Mucosa of gallbladder (tissue), 1 donor: ENCODE measurements around the gene SLCO2B1. TPM values are rescaled to one million over a fixed set of nuclear protein-coding genes. Genes with fewer than 3 reads are reported as not detected.

Source experiments
- DNase-seq: peaks from one replicate; pipeline ENCODE4 v3.0.0-alpha.2; 2020; ENCODE audit warnings: low spot score
- total RNA-seq: library from RNA; stranded (reverse); gene quantifications from one replicate; pipeline ENCODE4 v1.2.1, GENCODE V29; 2021
- donor health status: DM: no; HTN: no; CAD: no.

Gene SLCO2B1
- total RNA-seq, 1 donor from 2014 or later, result 112 TPM

DNA sequence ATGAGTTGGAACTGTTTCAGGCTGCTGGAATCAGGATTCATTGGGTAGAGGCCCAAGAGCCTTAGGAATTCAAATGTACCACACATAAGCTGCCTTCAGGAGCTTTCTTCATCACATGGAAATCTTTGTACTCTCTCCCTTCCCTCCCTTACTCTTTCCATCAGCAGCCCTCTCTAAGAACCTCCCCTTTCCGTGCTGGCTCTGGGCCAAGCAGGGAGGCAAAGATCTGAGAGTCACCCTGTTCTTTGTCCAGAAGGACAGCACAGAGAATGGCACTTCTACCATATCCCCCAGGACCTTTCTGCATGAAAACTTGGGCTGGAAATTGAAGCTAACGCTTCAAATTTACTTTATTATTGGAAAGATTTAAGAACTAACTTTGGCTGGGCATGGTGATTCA lies 69.0 kb downstream of the SLCO2B1 start:
- DNase-seq, result no peak

DNA sequence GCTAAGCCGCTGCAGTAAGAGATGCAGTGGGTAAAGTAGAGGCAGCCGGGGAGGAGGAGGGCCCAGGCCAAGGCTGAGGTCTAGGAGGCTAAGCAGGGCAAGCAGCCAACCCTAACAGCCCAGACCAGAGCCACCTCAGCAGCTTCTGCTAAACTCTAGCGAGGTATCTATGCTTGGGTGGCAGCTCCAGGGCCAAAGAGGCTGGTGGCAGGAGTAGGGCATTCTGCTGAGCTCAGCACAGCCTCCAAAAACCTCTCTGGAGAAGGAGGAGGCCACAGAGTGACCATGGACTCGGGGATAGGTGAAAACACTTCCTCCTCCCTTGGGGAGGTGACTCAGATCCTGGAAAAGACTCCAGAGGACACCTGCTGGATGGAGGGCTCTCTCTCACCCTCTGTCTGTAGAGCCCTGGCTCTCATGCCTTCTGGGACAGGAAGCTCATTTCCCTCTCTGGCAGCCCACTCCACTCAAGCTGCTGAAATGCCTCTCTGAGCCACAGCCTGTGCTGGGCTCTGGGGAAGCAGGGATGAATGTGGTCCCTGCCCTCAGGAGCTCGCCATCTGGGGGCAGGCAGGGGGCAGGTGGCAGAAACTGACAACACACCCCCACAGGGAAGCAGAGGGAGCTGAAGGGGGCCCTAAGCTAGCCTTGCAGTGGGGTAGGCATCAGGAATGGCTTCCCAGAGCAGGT lies 73.2 kb downstream of the SLCO2B1 start:
- DNase-seq, result no peak

DNA sequence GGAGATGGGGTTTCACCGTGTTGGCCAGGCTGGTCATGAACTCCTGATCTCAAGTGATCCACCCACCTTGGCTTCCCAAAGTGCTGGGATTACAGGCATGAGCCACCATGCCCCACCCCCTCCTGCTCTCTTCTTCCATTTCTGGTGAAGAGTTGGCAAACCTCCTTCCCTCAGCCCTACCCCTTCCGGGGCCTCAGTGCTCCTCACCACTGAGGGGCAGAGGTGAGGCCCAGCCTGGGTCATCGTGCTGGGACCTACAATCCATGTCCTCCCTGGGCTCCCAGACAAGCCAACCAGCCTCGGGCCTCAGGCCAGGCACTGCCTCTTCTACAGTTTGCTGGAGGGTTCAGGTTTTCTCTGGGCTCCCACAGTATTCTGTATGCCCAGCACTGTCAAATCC lies 74.9 kb downstream of the SLCO2B1 start:
- no peak for DNase-seq

DNA sequence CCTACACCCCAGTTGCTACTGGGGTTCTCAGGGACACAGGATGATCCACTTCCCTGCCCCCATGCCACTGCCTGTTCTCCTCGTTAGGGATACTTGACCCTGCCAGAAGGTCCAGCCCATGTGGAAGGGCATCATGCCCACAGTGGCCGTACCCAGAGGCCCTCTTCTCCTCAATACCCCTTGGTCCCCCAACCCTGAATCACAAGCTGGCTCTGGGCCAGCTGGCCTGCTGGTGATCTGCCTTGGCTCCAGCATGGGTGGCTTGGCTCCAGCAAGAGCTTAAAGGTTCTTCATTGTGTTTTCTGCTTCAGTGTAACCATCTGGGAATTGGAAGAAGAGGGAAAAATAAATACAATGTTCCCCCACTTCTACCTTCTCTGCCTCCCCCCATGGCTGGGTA lies 78.6 kb downstream of the SLCO2B1 start:
- no peak for DNase-seq

DNA sequence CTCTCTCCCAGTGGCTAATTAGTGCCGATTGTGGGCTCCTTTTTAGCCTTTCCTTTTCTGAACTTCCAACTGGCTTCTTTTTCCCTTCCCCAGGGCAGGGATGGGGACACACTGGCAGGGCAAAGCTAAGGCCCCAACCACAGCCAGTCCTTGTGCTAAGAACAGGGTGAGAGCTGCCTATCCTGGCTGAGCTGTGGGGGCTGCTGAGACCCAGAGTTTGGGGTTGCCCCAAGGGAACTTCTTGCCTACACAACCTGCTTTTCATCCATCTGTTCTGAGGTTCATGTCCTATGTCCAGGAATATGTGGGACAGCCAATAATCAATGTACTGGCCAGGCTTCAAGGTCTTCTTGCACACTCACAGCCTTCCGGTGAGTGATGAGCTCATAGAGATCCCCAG lies 79.7 kb downstream of the SLCO2B1 start:
- no peak for DNase-seq

DNA sequence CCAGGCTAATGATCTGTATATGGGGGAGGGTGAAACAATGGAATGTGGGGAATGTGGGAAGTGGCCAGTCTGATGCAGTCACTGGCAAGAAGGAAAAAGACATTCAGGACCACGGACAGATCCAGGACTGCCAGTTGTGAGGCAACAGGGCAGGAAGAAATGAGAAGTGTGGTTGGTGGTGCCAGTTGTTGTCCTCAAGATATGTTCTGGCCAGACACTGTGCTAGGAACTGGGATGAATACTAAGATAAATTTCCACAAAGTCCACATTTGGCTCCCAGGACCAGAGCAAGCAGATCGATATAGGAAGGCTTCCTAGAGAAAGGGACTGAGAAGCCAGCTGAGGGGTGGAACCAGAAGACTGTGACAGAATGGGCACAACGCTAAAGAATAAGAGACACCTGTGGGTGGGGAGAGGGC lies 82.9 kb downstream of the SLCO2B1 start:
- DNase-seq, result peak; percentile 54

DNA sequence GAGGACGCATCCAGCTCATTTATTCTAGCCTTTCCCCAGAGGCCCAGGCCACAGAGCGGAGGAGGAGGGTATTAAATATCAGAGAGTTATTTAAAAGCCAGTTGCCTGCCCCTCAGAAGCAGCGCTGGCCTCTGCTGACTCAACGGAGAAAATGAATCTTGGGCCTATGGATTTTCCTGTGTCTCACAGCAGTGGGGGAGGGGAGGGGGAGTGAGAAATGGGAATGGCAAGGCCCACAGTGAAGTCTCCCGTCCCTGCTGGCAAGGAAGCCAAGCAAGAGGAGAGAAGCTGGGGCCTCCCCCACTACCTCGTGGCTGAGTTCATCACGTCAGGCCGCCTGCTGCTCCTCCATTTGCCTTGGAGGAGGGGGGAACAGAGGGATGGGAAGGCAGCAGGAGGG lies 85.2 kb downstream of the SLCO2B1 start:
- no peak for DNase-seq

DNA sequence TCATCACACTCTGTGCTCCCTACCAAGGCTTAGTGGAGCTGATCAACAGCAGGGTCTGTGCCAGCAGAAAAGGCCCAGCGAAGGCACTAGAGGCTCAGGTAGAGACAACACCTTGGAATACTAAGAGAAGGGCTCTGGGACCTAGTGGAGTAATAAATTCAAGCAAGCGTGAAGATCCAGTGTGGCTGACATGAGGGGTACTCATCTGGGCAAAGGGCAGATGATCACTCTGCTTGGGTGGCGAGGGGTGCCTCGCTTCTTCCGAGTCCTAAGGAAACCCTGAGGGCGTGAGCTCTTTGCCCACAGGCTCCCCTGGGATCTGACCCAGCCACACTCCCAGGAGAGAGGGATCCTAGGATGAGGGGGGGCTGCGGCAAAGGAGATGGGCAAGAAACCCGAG lies 86.1 kb downstream of the SLCO2B1 start:
- DNase-seq, result no peak

DNA sequence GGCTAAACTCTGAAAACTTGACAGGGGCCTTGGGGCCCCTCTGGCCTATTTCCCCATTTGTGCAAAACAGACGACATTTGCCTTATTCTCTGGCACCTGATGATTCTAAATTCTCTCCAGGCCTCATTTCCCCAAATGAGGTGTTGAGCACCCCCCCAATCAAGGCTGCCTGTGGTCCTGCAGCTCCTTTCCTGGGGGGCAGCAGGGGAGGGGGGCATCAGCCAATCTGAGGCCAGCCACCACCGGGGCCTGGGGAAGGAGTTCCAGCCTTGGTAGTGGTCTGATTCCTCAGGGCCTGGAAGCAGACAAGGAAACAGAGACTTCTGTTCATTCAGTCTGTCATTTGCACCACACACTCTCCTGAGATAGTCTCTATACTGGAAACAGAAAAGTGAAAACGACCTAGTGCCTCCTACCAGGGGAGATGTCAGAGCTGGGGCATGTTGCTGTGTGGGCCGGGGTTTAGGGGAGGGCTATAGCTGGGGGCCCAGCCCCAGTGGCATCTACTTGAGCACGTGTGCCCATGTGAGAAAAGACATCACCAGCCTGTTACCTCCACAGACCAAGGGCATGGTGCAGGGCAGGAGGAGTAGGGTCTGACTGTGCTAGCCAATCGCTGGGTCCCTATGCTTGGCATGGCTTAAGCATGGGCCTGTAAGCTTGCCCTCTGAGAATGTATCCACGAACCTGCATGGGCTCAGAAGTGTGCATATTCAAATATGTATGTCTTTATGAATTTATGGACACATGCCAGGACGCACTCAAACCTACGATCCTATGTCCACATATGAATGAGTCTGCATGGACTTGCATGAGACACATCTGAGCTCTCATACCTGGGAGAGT lies 87.9 kb downstream of the SLCO2B1 start:
- no peak for DNase-seq

DNA sequence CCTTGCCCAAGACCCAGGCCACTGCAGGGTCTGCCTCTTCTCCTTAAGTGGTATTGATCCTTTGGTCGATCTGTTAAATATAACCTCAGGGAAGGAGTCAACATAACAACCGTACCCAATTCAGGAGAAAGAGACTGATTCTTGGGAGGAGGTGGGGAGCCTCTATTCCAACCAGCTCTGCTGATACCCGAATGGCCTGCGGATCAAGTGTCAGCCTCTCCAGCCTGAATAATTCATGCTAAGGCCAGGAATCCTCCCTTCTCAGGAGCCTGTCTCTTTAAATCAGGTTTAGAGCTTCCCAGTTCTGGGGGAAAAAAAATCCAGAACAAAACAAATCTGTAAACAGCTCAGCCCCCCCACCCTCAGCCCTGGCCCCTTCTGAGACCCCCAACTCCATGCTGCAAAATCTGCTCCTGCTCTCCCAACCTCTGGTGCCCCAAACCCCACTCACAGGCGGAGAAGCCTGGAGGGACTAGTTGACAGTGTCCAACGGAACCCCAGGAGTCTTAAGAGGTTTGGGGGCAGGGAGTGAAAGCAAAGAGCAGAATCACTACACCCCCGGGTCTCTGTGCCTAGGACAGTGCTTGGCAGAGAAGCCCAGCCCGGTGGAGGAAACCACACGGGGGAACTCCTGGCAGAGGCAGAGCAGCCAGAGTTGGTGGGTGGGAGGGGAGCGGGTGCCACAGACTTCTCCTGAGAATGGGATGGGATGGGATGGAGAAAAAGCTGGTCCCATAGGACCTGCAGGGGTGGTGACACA lies 88.8 kb downstream of the SLCO2B1 start:
- no peak for DNase-seq

DNA sequence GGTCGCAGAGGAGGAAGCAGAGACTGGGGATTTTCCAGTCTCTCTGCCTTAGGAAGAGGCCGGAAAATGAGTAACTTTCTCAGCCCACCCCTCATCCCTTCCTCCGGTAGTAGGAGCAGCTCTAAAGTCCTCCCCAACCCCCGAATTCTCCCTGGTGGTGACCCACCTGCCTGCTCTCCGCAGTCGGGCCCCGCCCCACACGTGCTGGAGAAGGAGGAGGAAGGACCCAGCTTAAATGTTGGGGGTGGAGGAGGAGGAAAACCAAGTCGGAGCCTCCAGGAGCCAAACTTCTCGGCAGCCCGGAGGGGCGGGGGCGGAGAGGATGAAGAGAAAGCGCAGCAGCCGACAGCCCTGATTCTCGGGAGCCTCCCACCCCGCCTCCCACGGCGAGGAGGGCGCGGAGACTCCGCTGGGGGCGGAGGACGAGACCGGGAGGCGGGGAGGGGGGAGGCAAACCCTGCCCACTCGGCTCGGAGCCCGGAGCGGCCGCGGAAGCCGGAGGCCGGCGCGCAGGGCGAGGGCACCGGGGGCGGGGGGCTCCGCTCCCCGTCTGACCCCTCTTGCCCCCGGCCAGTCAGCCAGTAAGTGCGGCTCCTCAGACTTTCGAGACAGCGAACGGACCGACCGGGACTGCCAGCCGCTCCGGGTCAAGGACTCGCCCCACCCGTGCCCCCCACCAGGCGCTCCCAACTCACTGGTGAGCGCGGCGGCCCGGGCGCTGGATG lies 89.6 kb downstream of the SLCO2B1 start, which contains the start of gene TPBGL:
Gene TPBGL (plus strand): TSS at position 464 of the 725 bp plus-strand sequence. CDS start 276 bp downstream, outside the sequence.
- no peak for DNase-seq

DNA sequence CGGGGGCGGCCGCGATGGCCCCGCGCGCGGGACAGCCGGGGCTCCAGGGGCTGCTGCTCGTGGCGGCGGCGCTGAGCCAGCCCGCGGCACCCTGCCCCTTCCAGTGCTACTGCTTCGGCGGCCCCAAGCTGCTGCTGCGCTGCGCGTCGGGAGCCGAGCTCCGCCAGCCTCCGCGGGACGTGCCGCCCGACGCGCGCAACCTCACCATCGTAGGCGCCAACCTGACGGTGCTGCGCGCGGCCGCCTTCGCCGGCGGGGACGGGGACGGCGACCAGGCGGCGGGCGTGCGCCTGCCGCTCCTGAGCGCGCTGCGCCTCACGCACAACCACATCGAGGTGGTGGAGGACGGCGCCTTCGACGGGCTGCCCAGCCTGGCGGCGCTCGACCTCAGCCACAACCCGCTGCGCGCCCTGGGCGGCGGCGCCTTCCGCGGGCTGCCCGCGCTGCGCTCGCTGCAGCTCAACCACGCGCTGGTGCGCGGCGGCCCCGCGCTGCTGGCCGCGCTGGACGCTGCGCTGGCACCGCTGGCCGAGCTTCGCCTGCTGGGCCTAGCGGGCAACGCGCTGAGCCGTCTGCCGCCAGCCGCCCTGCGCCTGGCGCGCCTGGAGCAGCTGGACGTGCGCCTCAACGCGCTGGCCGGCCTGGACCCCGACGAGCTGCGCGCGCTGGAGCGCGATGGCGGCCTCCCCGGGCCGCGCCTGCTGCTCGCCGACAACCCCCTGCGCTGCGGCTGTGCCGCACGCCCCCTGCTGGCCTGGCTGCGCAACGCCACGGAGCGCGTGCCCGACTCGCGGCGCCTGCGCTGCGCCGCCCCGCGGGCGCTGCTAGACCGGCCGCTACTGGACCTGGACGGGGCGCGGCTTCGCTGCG lies 90.4 kb downstream of the SLCO2B1 start:
- DNase-seq, result peak; percentile 89

DNA sequence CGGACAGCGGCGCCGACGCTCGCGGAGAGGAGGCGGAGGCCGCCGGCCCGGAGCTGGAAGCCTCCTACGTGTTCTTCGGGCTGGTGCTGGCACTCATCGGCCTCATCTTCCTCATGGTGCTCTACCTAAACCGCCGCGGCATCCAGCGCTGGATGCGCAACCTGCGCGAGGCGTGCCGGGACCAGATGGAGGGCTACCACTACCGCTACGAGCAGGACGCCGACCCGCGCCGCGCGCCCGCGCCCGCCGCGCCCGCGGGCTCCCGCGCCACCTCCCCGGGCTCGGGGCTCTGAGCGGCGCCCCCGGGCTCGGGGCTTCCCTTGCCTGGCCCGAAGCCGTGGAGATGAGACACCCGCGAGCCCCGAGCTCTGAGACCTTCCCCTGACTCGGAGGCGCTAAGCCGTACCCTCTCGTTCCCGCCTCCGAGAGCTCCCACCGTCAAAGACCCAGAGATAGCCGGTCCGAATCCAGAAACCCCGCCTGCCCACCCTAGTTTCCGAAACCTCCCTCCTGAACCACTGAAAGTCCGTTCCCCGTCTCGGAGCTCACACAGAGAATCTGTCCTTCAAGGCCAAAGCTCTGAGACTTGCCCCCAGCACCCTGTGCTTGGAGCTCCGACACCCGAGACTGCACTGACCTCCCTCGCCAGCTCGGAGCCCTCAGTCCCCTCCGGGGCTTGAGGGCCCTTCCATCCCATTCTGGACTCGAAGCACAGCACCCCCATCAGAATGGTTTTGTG lies 91.2 kb downstream of the SLCO2B1 start:
- no peak for DNase-seq

DNA sequence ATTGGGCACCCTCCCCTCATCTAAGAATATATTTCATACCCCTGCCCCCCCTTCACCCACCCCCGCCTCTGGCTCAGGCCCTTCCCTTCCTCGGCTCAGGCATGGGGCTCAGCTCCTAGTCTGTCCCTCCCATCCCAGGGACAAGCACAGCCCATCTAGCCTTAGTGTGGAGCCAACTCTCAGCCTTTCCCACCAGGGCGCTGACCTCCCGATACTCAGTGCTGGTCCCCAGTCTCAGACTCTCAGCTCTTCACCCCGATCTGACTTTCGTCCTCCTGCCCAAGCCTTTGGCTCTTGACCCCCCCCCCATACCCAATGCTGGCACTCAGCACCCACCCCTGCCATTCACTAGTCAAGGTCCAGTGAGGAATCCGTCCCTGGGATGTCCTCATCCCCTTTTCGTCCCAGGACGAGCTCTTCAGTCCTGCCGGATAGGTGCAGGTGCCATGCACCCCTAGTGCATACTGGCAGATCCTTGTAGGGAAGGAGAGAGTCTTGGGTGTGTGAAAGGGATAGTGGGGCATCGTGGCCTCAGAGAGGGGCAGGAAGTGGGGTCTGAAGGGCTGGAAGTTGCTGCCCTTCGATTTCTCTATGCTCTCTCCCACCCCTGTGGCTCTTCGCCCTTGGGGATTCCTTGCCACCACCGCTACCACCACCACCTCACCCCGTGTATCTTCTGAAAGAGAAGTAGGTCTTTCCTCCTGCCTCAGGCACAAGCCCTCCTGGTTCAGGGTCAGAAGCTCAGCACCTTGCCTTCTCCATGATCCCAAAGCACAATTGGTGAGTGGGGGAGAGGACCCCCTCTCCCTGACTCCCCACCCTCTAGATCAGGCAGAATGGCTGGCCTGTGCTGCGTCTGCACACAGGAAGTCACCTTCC lies 92.1 kb downstream of the SLCO2B1 start:
- no peak for DNase-seq

DNA sequence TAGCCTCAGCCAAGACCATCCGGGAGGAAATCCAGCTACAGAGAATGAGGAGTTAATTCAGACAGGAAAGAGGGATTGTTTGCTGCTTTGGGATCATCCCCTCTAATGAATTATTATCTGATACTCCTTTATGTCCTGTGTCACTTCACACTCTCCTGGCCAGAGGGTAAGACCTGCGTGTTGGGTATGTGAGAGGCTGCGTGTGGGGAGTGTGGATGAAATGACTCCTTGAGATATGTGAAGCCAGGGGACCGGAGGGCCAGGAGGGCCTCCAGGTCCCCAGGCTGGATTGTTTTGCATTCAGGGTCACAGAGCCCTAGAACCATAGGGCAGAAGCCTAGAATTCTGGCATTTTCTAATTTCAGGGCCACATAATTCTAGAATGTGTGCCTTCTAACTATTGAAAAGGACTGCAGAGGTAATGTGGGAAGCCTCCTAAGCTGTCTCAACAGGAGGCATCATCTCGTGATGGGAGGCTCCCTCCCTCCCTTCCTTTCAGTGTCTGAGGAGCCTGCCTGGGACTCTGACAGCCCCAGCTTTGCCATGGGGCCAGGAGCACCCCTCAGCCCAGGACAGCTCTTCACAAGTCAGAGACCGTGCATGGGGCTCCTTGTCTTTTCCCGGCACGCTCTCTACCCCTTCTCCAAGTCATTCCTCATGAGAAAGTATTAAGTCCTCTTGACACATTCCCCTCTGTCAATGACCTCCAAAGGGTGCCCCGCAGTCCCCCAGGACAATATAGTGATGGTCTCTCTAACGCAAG lies 93.3 kb downstream of the SLCO2B1 start:
- DNase-seq, result no peak

DNA sequence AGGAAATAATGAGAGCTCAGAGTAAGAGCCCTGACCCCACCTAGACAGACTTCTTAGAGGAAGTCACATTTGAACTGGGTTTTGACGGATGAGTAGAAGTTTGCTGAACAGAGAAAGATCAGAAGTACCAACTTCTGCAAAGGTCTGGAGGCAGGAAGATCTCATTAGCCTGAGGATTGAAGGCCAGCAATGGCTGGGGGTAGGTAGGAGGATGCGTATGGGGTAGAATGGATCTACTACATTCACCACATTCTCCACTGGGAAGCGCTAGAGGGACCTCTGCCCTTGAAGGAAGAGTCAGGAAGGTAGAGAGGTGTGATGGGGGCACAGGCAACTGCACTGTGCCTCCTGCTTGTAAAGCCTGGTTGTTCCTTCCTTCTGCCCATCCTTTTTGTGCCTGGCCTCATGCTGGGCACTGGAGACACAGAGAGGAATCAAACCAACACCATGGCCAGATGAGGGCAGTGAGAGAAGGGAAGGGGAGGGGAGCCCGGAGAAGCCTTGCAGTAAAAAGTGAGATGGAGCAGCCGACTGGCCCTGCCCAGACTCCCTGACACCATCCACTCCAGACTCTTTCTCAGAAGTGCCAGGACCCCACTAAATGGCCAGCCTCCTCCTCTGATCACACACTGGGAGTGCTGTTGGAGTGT lies 94.6 kb downstream of the SLCO2B1 start:
- no peak for DNase-seq

DNA sequence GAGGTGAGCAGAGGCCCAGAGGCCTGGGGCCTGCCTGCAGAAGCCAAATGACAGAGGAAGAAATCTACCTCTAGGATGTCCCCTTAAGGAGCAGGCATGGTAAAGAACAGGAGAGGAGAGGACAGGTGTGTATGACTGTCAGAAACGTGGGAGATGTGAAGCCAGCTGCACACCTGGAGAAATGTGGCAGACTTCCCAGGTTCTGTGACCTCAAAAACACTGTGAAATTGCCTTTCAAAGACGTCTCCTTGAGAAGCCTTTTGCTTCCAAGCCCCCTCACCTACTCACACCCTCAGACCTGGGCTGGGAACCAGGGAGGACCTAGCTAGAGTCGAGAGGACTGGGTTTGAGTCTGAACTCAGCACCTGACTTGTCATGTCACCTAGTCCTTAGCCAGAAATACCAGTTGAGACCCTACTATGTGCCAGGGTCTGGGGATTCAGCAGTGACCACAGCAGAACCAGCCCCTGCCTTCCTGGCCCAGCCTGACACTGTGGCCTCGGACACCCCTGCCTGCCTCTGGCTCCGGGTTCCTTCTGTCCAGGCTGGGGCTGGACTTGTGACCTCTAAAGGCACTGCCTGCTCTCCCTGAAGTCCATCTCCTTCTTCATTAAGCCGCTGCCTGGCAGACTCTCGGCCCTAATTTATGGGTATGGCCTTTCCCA lies 95.2 kb downstream of the SLCO2B1 start:
- DNase-seq, result no peak
